Calu3 (cell line): ENCODE measurements around the gene HLA-DOB. TPM values are rescaled to one million over a fixed set of nuclear protein-coding genes. Genes with fewer than 3 reads are reported as not detected.

ENCODE experiments used
- BruUV-seq: library from RNA; stranded (reverse); fragments of 400-500 nt; replicated peaks from 2 replicates; lab custom pipeline; 2021; lab: Mats Ljungman, UMichigan
- CTCF ChIA-PET: fragments of 300-600 bp; sonication (Branson Sonifier 250); formaldehyde crosslinking; loops from one replicate; lab custom pipeline; 2022; ENCODE audit warnings: antibody characterized with exemption; lab: Charles Lee
- DNase-seq: peaks from one replicate; pipeline ENCODE4 v3.0.0; 2022
- H3K27ac Mint-ChIP-seq: one replicate; pipeline ENCODE4 v1.8.0; 2022; ENCODE audit warnings: mixed read lengths; ENCODE audit not compliant: unreplicated experiment
- H3K27me3 Mint-ChIP-seq: one replicate; pipeline ENCODE4 v1.8.0; 2022; ENCODE audit warnings: mixed read lengths; ENCODE audit not compliant: unreplicated experiment
- H3K36me3 Mint-ChIP-seq: one replicate; pipeline ENCODE4 v1.8.0; 2022; ENCODE audit warnings: mild to moderate bottlenecking, moderate library complexity, mixed read lengths; ENCODE audit not compliant: insufficient read depth, unreplicated experiment
- H3K4me1 Mint-ChIP-seq: one replicate; pipeline ENCODE4 v1.8.0; 2022; ENCODE audit warnings: mild to moderate bottlenecking, low read depth, mixed read lengths; ENCODE audit not compliant: unreplicated experiment
- H3K4me3 Mint-ChIP-seq: one replicate; pipeline ENCODE4 v1.8.0; 2022; ENCODE audit warnings: mild to moderate bottlenecking, low read depth, moderate library complexity, mixed read lengths; ENCODE audit not compliant: unreplicated experiment
- H3K9me3 Mint-ChIP-seq: one replicate; pipeline ENCODE4 v1.8.0; 2022; ENCODE audit warnings: low read depth, mixed read lengths; ENCODE audit not compliant: unreplicated experiment
- CTCF ChIP-seq: fragments of 200-600 bp; IDR thresholded peaks from one replicate; pipeline ENCODE4 v1.8.0; 2022; ENCODE audit warnings: antibody characterized with exemption; ENCODE audit not compliant: unreplicated experiment
- intact Hi-C: fragments of 100-400 bp; cut with micrococcal nuclease; formaldehyde crosslinking; loops from one replicate; pipeline ENCODE4 v1.10.0; 2022; ENCODE audit not compliant: unreplicated experiment
- total RNA-seq: library from RNA; stranded (reverse); gene quantifications from 2 replicates; pipeline ENCODE4 v1.2.3, GENCODE V29; 2022

HLA-DOB gene
- total RNA-seq, 1 experiment from 2014 or later = 0.97 TPM

GRCh38 chr6:32799168-32799567 is 17.6 kb downstream of the HLA-DOB start:
- BruUV-seq = no TSS peak
- DNase-seq = no peak
- Mint-ChIP-seq H3K27ac (no peak overlapping the region), H3K4me3 (no peak overlapping the region), H3K36me3 (no peaks in the 10 kb centered on the region), H3K9me3 (peaks cover 5% of the 10 kb centered on the region), H3K4me1 (peaks cover 7% of the 10 kb centered on the region), H3K27me3 (peaks cover 91% of the 10 kb centered on the region)
- CTCF ChIA-PET = interaction anchor here (0.5 to 1.6 kb wide), 3 partner anchors 13 to 567 kb away, joined by 3 to 5 read pairs (median 3); no protein-coding TSS in a partner anchor
- intact Hi-C loops = loop anchor here (5.0 to 10.0 kb wide), 2 partner anchors 68 to 544 kb away; no protein-coding TSS in a partner anchor
- TF ChIP-seq CTCF = no peak

GRCh38 chr6:32796848-32797776 is 19.7 kb downstream of the HLA-DOB start:
- no peaks in the 10 kb centered on the region for H3K36me3 Mint-ChIP-seq
- DNase-seq = peak; percentile 80
- CTCF ChIA-PET = interaction anchor here (1.2 to 1.5 kb wide), 2 partner anchors 9 to 71 kb away, joined by 3 read pairs; no protein-coding TSS in a partner anchor
- no TSS peak for BruUV-seq
- no peak overlapping the region for H3K27ac Mint-ChIP-seq
- peaks cover 7% of the 10 kb centered on the region for H3K4me1 Mint-ChIP-seq
- H3K9me3 Mint-ChIP-seq = peaks cover 5% of the 10 kb centered on the region
- intact Hi-C loops = loop anchor here (1.0 to 10.0 kb wide), 3 partner anchors 70 to 542 kb away; no protein-coding TSS in a partner anchor
- TF ChIP-seq CTCF = peak; percentile 89
- H3K27me3 Mint-ChIP-seq = peaks cover 91% of the 10 kb centered on the region
- peak overlapping the region; percentile 27 for H3K4me3 Mint-ChIP-seq

- DNase-seq = no peak
- CTCF ChIA-PET = interaction anchor here (0.5 to 1.2 kb wide), 2 partner anchors 44 to 94 kb away, joined by 3 read pairs; partner anchors contain the start of gene TAP2
- intact Hi-C loops = loop anchor here (10.0 kb wide), 1 partner anchor 540 kb away; no protein-coding TSS in a partner anchor
- H3K4me1 Mint-ChIP-seq = peaks cover 7% of the 10 kb centered on the region
- H3K27ac Mint-ChIP-seq = no peak overlapping the region
- H3K9me3 Mint-ChIP-seq = peaks cover 5% of the 10 kb centered on the region
- H3K4me3 Mint-ChIP-seq = no peak overlapping the region
- H3K27me3 Mint-ChIP-seq = peaks cover 100% of the 10 kb centered on the region
- no TSS peak for BruUV-seq
- no peaks in the 10 kb centered on the region for H3K36me3 Mint-ChIP-seq
- TF ChIP-seq CTCF = no peak
Measured at GRCh38 chr6:32794510-32794909, 22.3 kb downstream of the HLA-DOB start.

- Mint-ChIP-seq H3K27me3 (peaks cover 97% of the 10 kb centered on the region), H3K4me3 (no peak overlapping the region), H3K36me3 (no peaks in the 10 kb centered on the region), H3K4me1 (peaks cover 7% of the 10 kb centered on the region), H3K9me3 (no peaks in the 10 kb centered on the region), H3K27ac (no peak overlapping the region)
- CTCF ChIA-PET = interaction anchor here (0.9 to 1.1 kb wide), 3 partner anchors 13 to 379 kb away, joined by 3 read pairs; no protein-coding TSS in a partner anchor
- no peak for TF ChIP-seq CTCF
- DNase-seq = no peak
- intact Hi-C loops = loop anchor here (10.0 kb wide), 1 partner anchor 538 kb away; no protein-coding TSS in a partner anchor
- BruUV-seq = no TSS peak
Measured at GRCh38 chr6:32792901-32793435, 23.8 kb downstream of the HLA-DOB start.
